ENCODE measurements around the gene THPO.

GRCh38 chr3:184380627-184381260, 2.7 kb upstream of the THPO start:
- no peak for TF ChIP-seq FOXK2 (IDR thresholded peaks at IDR 0.05)
- TF ChIP-seq SUZ12 (IDR thresholded peaks at IDR 0.05) = no peak
- no peak for TF ChIP-seq L3MBTL2 (conservative IDR thresholded peaks at IDR 0.05)
- no peak for TF ChIP-seq BHLHE40 (IDR thresholded peaks at IDR 0.05; ENCODE audit: borderline replicate concordance)
- no peak for TF ChIP-seq TARDBP (IDR thresholded peaks at IDR 0.05)
- no peak for TF ChIP-seq SP1 (IDR thresholded peaks at IDR 0.05)
